ENCODE data around the gene WFDC1. TPM values are rescaled to one million over a fixed set of nuclear protein-coding genes. Genes with fewer than 3 reads are reported as not detected.

Gene WFDC1
- total RNA-seq, 1 donor from 2014 or later, result not detected

GRCh38 chr16:84369938-84370627 lies 75.4 kb downstream of the WFDC1 start:
- DNase-seq (ENCODE audit: low read depth), result no peak
- TF ChIP-seq, protein P1, sequence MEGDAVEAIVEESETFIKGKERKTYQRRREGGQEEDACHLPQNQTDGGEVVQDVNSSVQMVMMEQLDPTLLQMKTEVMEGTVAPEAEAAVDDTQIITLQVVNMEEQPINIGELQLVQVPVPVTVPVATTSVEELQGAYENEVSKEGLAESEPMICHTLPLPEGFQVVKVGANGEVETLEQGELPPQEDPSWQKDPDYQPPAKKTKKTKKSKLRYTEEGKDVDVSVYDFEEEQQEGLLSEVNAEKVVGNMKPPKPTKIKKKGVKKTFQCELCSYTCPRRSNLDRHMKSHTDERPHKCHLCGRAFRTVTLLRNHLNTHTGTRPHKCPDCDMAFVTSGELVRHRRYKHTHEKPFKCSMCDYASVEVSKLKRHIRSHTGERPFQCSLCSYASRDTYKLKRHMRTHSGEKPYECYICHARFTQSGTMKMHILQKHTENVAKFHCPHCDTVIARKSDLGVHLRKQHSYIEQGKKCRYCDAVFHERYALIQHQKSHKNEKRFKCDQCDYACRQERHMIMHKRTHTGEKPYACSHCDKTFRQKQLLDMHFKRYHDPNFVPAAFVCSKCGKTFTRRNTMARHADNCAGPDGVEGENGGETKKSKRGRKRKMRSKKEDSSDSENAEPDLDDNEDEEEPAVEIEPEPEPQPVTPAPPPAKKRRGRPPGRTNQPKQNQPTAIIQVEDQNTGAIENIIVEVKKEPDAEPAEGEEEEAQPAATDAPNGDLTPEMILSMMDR (conservative IDR thresholded peaks at IDR 0.05; ENCODE audit: low read depth, low read length), result no peak
- H3K4me3 ChIP-seq (ENCODE audit: low read depth, low read length), result no peak overlapping the region

DNA sequence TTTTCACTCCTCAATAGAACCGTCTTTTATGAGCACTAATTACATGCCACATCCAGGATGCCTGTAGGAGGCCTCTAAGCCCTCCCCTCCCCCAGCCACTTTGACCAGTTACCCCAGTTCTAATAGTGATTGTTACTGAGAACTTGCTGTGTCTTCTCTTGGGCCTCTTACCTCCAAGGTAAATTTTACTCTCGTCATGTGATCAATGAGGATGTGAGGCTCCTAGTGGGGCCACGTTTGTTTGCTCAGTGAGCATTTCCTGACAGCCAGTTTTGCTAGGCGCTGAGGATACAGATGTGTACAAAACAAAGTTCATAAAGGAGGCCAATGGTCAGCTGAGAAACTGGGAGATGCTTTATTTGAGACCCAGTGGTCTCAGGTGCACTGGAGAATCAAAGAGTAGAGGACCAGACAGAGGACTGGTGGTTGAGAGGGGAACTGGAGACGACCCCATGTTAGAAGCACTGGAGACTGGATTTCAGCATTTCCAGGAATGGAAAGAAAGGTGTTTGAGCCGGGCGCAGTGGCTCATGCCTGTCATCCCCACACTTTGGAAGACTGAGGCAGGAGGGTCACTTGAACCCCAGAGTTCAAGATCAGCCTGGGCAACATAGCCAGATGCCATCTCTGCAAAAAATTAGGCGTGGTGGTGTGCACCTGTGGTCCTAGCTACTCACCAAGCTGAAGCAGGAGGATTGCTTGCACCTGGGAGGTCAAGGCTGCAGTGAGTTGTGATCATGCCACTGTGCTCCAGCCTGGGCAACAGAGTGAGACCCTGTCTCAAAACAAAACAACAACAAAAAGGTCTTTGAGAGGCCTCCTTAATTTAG lies 76.3 kb downstream of the WFDC1 start:
- H3K4me3 ChIP-seq (ENCODE audit: low read depth, low read length), result no peak overlapping the region
- DNase-seq (ENCODE audit: low read depth), result no peak
- TF ChIP-seq, protein P1 (conservative IDR thresholded peaks at IDR 0.05; ENCODE audit: low read depth, low read length), result no peak

DNA sequence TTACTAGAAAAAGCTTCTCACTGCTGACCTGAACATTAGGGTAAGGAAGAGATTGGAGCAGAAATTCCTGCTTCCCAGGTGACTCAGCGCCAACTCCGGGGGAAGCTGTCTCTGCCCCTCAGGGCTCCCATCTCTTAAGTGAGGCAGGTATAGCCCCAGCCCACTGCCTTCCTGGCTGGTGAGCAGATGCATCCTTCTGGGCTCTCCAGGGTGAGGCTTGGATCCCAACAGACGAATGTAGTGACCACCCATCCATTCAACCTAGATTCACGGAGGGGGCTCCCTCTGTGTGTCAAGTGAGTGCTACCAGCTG lies 76.8 kb downstream of the WFDC1 start:
- H3K4me3 ChIP-seq (ENCODE audit: low read depth, low read length), result no peak overlapping the region
- TF ChIP-seq, protein P1 (conservative IDR thresholded peaks at IDR 0.05; ENCODE audit: low read depth, low read length), result no peak
- DNase-seq (ENCODE audit: low read depth), result no peak

DNA sequence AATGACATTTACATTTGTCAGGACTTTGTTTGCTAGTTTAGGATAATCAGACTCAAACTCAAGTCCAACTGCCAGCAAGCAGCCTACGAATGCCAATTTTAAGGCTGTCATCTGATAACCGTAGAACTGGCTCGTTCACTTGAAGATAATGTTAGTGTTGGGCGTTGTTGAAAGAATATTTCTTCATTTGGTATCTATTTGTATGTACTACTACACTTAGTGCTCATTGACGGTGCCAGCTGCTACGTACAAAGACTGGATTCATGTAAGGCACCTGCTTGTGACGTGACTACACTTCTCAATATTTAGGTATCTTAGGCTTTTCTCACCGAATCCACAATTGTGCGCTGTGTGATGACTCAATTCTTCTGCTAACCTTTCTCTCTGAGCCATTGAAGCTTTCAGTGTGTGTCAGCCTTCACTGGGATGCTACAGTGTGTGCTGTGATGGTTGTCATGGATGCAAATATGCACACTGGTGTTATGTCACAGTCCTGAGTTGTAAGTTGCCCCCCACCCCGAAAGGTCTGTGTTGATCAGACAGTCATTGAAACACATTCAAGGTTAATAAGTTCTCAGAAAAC lies 79.3 kb downstream of the WFDC1 start:
- no peak overlapping the region for H3K4me3 ChIP-seq (ENCODE audit: low read depth, low read length)
- DNase-seq (ENCODE audit: low read depth), result no peak
- TF ChIP-seq, protein P1 (conservative IDR thresholded peaks at IDR 0.05; ENCODE audit: low read depth, low read length), result no peak

GRCh38 chr16:84378099-84378498 lies 83.4 kb downstream of the WFDC1 start:
- DNase-seq (ENCODE audit: low read depth), result no peak
- TF ChIP-seq, protein P1 (conservative IDR thresholded peaks at IDR 0.05; ENCODE audit: low read depth, low read length), result no peak
- no peak overlapping the region for H3K4me3 ChIP-seq (ENCODE audit: low read depth, low read length)

- TF ChIP-seq, protein P1 (conservative IDR thresholded peaks at IDR 0.05; ENCODE audit: low read depth, low read length), result no peak
- DNase-seq (ENCODE audit: low read depth), result no peak
- no peak overlapping the region for H3K4me3 ChIP-seq (ENCODE audit: low read depth, low read length)
These were observed 83.9 kb downstream of the WFDC1 start for GRCh38 chr16:84378567-84378966.
